ENCODE results near the gene GLI1.

Gene GLI1

GRCh38 chr12:57472391-57472790, 12.8 kb downstream of the GLI1 start:
- H3K4me3 ChIP-seq (ENCODE audit: low read depth, low read length): no peak overlapping the region
- DNase-seq (ENCODE audit: low read depth): no peak
- TF ChIP-seq CTCF (IDR thresholded peaks at IDR 0.05; ENCODE audit: insufficient read depth, low read depth, low read length, missing control alignments): no peak

- DNase-seq (ENCODE audit: low read depth): no peak
- no peak for TF ChIP-seq CTCF (IDR thresholded peaks at IDR 0.05; ENCODE audit: insufficient read depth, low read depth, low read length, missing control alignments)
- no peak overlapping the region for H3K4me3 ChIP-seq (ENCODE audit: low read depth, low read length)
Measured at GRCh38 chr12:57473392-57473791, 13.8 kb downstream of the GLI1 start.

- no peak for TF ChIP-seq CTCF (IDR thresholded peaks at IDR 0.05; ENCODE audit: insufficient read depth, low read depth, low read length, missing control alignments)
Measured at GRCh38 chr12:57473886-57474285, 14.3 kb downstream of the GLI1 start.

GRCh38 chr12:57474430-57474829, 14.8 kb downstream of the GLI1 start:
- H3K4me3 ChIP-seq (ENCODE audit: low read depth, low read length): no peak overlapping the region
- TF ChIP-seq CTCF (IDR thresholded peaks at IDR 0.05; ENCODE audit: insufficient read depth, low read depth, low read length, missing control alignments): no peak
- no peak for DNase-seq (ENCODE audit: low read depth)

More at GRCh38 chr12:57473886-57474285, 14.3 kb downstream of the GLI1 start:
- no peak for DNase-seq (ENCODE audit: low read depth)
- no peak overlapping the region for H3K4me3 ChIP-seq (ENCODE audit: low read depth, low read length)

GRCh38 chr12:57474862-57475261, 15.3 kb downstream of the GLI1 start:
- TF ChIP-seq CTCF (IDR thresholded peaks at IDR 0.05; ENCODE audit: insufficient read depth, low read depth, low read length, missing control alignments): no peak
- no peak overlapping the region for H3K4me3 ChIP-seq (ENCODE audit: low read depth, low read length)
- no peak for DNase-seq (ENCODE audit: low read depth)

- peak overlapping the region; percentile 69 for H3K4me3 ChIP-seq (ENCODE audit: low read depth, low read length)
- no peak for DNase-seq (ENCODE audit: low read depth)
- TF ChIP-seq CTCF (IDR thresholded peaks at IDR 0.05; ENCODE audit: insufficient read depth, low read depth, low read length, missing control alignments): no peak
Measured at GRCh38 chr12:57475271-57476161, 15.9 kb downstream of the GLI1 start.
